ENCODE data around the gene ALDH3A1.

ALDH3A1 gene

GRCh38 chr17:19703106-19703827, 44.8 kb downstream of the ALDH3A1 start:
- no peak for DNase-seq (ENCODE audit: low read depth)

- DNase-seq (ENCODE audit: low read depth), result no peak
Observed at GRCh38 chr17:19702217-19702641, 45.9 kb downstream of the ALDH3A1 start.
